ENCODE data around the gene STX7. TPM values are rescaled to one million over a fixed set of nuclear protein-coding genes. Genes with fewer than 3 reads are reported as not detected.

The STX7 gene
- total RNA-seq, 2 experiments from 2014 or later, result 66.5 to 178 TPM

DNA sequence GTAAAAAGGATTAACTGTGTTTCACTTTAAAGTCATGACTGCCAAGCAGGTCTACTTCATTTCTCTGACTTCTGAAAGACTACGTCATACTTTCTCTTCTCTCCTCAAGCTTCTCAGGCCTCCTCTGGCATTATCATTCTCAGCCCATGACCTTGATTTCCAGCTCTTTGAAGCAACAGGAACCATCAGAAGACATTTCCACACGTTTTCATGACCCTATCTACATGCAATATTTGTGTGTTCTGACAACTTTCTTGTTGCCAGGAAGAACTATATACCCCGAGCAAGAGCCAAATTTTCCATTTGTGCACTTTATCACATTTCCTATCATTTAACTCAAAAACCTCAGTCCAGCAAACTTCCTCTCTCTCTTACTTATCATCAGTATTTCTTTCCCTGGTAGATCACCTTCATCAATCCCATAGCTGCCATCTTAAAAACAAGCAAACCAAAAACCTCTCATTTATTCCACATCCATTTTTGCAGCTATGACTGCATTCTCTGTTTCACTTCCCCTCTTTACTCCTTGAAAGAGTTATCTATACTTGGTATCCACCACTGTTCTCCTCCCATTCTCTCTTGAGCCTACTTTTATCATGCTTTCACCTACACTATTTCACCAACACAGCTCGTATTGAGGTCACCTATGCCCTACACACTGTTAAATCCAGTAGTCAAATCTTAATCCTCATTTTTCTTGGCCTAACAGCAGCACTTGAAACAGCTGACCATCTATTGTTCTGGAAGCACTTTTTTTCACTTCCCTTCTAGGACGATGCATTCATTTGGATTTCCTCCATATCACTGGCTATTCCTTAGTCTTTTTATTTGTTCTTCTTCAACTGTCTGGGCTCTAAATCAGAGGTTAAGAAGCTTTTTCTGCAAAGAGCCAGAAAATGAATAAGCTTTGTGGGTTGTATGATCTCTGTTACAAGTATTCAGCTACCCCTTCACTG lies 47.1 kb downstream of the STX7 start:
- BruUV-seq (replicated peaks), result no TSS peak
- TF ChIP-seq EZH2phosphoT487 (IDR thresholded peaks at IDR 0.05; ENCODE audit: borderline replicate concordance, low read depth, low read length), result no peak
- TF ChIP-seq, protein P1, sequence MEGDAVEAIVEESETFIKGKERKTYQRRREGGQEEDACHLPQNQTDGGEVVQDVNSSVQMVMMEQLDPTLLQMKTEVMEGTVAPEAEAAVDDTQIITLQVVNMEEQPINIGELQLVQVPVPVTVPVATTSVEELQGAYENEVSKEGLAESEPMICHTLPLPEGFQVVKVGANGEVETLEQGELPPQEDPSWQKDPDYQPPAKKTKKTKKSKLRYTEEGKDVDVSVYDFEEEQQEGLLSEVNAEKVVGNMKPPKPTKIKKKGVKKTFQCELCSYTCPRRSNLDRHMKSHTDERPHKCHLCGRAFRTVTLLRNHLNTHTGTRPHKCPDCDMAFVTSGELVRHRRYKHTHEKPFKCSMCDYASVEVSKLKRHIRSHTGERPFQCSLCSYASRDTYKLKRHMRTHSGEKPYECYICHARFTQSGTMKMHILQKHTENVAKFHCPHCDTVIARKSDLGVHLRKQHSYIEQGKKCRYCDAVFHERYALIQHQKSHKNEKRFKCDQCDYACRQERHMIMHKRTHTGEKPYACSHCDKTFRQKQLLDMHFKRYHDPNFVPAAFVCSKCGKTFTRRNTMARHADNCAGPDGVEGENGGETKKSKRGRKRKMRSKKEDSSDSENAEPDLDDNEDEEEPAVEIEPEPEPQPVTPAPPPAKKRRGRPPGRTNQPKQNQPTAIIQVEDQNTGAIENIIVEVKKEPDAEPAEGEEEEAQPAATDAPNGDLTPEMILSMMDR (conservative IDR thresholded peaks at IDR 0.05; ENCODE audit: low read length), result no peak
- no peak overlapping the region for H3K4me3 ChIP-seq (ENCODE audit: low read depth, low read length, poor library complexity, severe bottlenecking)
- peaks cover 23% of the 10 kb centered on the region for H3K4me1 ChIP-seq (ENCODE audit: insufficient read depth, low read length, poor library complexity, severe bottlenecking)
- H2AFZ ChIP-seq (ENCODE audit: low read length), result no peak overlapping the region
- peak; percentile 17 for DNase-seq (ENCODE audit: low spot score)
- ChIA-PET CTCF (ENCODE audit: unreplicated experiment) (interaction anchor here (0.6 kb wide), 1 partner anchor 47 kb away, joined by 3 read pairs; the partner anchor contains the start of gene STX7), POLR2A (interaction anchor here (0.6 to 1.5 kb wide), 7 partner anchors 14 to 172 kb away, joined by 3 to 4 read pairs (median 4); partner anchors contain the start of gene STX7)
- no peak overlapping the region for H3K27ac ChIP-seq (ENCODE audit: low read depth, low read length, poor library complexity, severe bottlenecking)
- intact Hi-C loops (cut with micrococcal nuclease; ENCODE audit: unreplicated experiment), result no loop called here
- peaks cover 97% of the 10 kb centered on the region for H3K36me3 ChIP-seq (ENCODE audit: insufficient read depth, low read length)
- no peaks in the 10 kb centered on the region for H3K9me2 ChIP-seq (ENCODE audit: insufficient read depth, low read length)
- H4K20me1 ChIP-seq (ENCODE audit: insufficient read depth, low read length), result no peaks in the 10 kb centered on the region
- H3K79me2 ChIP-seq (ENCODE audit: insufficient read depth, low read depth, low read length), result no peaks in the 10 kb centered on the region
- no peaks in the 10 kb centered on the region for H3K9me3 ChIP-seq (ENCODE audit: low read length)
- H3K4me2 ChIP-seq (ENCODE audit: low read length), result no peak overlapping the region

GRCh38 chr6:132464538-132465256 lies 48.2 kb downstream of the STX7 start:
- Histone ChIP-seq H3K9me3 (ENCODE audit: low read length) (no peaks in the 10 kb centered on the region), H3K9me2 (ENCODE audit: insufficient read depth, low read length) (no peaks in the 10 kb centered on the region), H3K4me3 (ENCODE audit: low read depth, low read length, poor library complexity, severe bottlenecking) (no peak overlapping the region), H4K20me1 (ENCODE audit: insufficient read depth, low read length) (no peaks in the 10 kb centered on the region), H3K79me2 (ENCODE audit: insufficient read depth, low read depth, low read length) (no peaks in the 10 kb centered on the region), H2AFZ (ENCODE audit: low read length) (no peak overlapping the region), H3K4me2 (ENCODE audit: low read length) (no peak overlapping the region), H3K36me3 (ENCODE audit: insufficient read depth, low read length) (peaks cover 100% of the 10 kb centered on the region), H3K4me1 (ENCODE audit: insufficient read depth, low read length, poor library complexity, severe bottlenecking) (peaks cover 30% of the 10 kb centered on the region), H3K27ac (ENCODE audit: low read depth, low read length, poor library complexity, severe bottlenecking) (no peak overlapping the region)
- TF ChIP-seq, protein P1 (conservative IDR thresholded peaks at IDR 0.05; ENCODE audit: low read length), result no peak
- TF ChIP-seq EZH2phosphoT487 (IDR thresholded peaks at IDR 0.05; ENCODE audit: borderline replicate concordance, low read depth, low read length), result no peak
- intact Hi-C loops (cut with micrococcal nuclease; ENCODE audit: unreplicated experiment), result no loop called here
- BruUV-seq (replicated peaks), result no TSS peak
- ChIA-PET POLR2A (interaction anchor here (1.3 to 1.5 kb wide), 3 partner anchors 9 to 48 kb away, joined by 3 to 4 read pairs (median 4); partner anchors contain the start of gene STX7), CTCF (ENCODE audit: unreplicated experiment) (no interaction called here)
- DNase-seq (ENCODE audit: low spot score), result no peak

Data from OCI-LY7 (cell line).